SJCRH30 (cell line): ENCODE results near the gene COL21A1. TPM values are rescaled to one million over a fixed set of nuclear protein-coding genes. Genes with fewer than 3 reads are reported as not detected.
A peak's percentile ranks its signal among the peaks of the same experiment; 100 is the strongest.
"Not testable (repeated sequence)": the region's sequence is repeated elsewhere in the genome, so short reads cannot be mapped to it uniquely, and the experiment has no call there.

Source experiments
- DNase-seq, 2 experiments: peaks; one replicate each; pipeline ENCODE4 v3.0.0-alpha.2; 2015 to 2020
- H3K27ac ChIP-seq: fragments of 250-450 bp; sonication (Bioruptor Pico); 2 replicates; pipeline ENCODE4 v1.5.1; 2020; ENCODE audit warnings: mild to moderate bottlenecking, moderate library complexity
- H3K27me3 ChIP-seq: fragments of 250-450 bp; sonication (Bioruptor Pico); 2 replicates; pipeline ENCODE4 v1.5.1; 2020; ENCODE audit warnings: mild to moderate bottlenecking, moderate library complexity
- H3K36me3 ChIP-seq: fragments of 250-450 bp; sonication (Bioruptor Pico); 2 replicates; pipeline ENCODE4 v1.5.1; 2020; ENCODE audit warnings: mild to moderate bottlenecking, moderate library complexity
- H3K4me1 ChIP-seq: fragments of 250-450 bp; sonication (Bioruptor Pico); 2 replicates; pipeline ENCODE4 v1.5.1; 2020; ENCODE audit warnings: mild to moderate bottlenecking, moderate library complexity
- H3K4me3 ChIP-seq: fragments of 250-450 bp; sonication (Bioruptor Pico); 2 replicates; pipeline ENCODE4 v1.5.1; 2020; ENCODE audit warnings: mild to moderate bottlenecking, moderate library complexity
- H3K9me3 ChIP-seq: fragments of 250-450 bp; sonication (Bioruptor Pico); replicated peaks from 2 replicates; pipeline ENCODE4 v1.5.1; 2020; ENCODE audit warnings: mild to moderate bottlenecking, moderate library complexity
- total RNA-seq: library from RNA; depleted of rRNA; stranded (reverse); fragments of >200 nt; shearing (Covaris generic); gene quantifications from 2 replicates; pipeline ENCODE4 v1.2.3, GENCODE V29; 2014

The COL21A1 gene
- total RNA-seq, 1 experiment from 2014 or later: 1.6 TPM

GRCh38 chr6:56023829-56024228, 223.6 kb downstream of the COL21A1 start:
- Histone ChIP-seq H3K9me3 (0 out of 2 replicates have a peak, but pooled peaks cover 2% of the 10 kb centered on the region), H3K27ac (no peak overlapping the region), H3K4me1 (peaks cover 35% of the 10 kb centered on the region), H3K4me3 (no peak overlapping the region), H3K27me3 (no peaks in the 10 kb centered on the region), H3K36me3 (no peaks in the 10 kb centered on the region)
- DNase-seq: no peak

- peaks cover 33% of the 10 kb centered on the region for H3K4me1 ChIP-seq
- 0 out of 2 replicates have a peak overlapping the region, but pooled peaks have one; percentile 18 for H3K27ac ChIP-seq
Observed at GRCh38 chr6:56022678-56023077, 224.7 kb downstream of the COL21A1 start.

GRCh38 chr6:56021943-56022342, 225.4 kb downstream of the COL21A1 start:
- Histone ChIP-seq H3K9me3 (0 out of 2 replicates have a peak, but pooled peaks cover 2% of the 10 kb centered on the region), H3K4me1 (peaks cover 26% of the 10 kb centered on the region), H3K36me3 (no peaks in the 10 kb centered on the region), H3K27ac (no peak overlapping the region), H3K4me3 (no peak overlapping the region), H3K27me3 (no peaks in the 10 kb centered on the region)
- no peak for DNase-seq

More at GRCh38 chr6:56022678-56023077, 224.7 kb downstream of the COL21A1 start:
- DNase-seq: peak; percentile 11 to 43
- Histone ChIP-seq H3K27me3 (no peaks in the 10 kb centered on the region), H3K9me3 (0 out of 2 replicates have a peak, but pooled peaks cover 2% of the 10 kb centered on the region), H3K36me3 (no peaks in the 10 kb centered on the region), H3K4me3 (no peak overlapping the region)

GRCh38 chr6:56019973-56020372, 227.4 kb downstream of the COL21A1 start:
- Histone ChIP-seq H3K4me3 (no peak overlapping the region), H3K4me1 (peaks cover 13% of the 10 kb centered on the region), H3K27me3 (no peaks in the 10 kb centered on the region), H3K27ac (no peak overlapping the region), H3K9me3 (0 out of 2 replicates have a peak, but pooled peaks cover 2% of the 10 kb centered on the region), H3K36me3 (no peaks in the 10 kb centered on the region)
- DNase-seq: no peak

GRCh38 chr6:56017198-56017597, 230.2 kb downstream of the COL21A1 start:
- H3K4me3 ChIP-seq: no peak overlapping the region
- 0 out of 2 replicates have a peak, but pooled peaks cover 2% of the 10 kb centered on the region for H3K9me3 ChIP-seq
- peak in 1 of 2 experiments; percentile 50 for DNase-seq
- no peak overlapping the region for H3K27ac ChIP-seq
- no peaks in the 10 kb centered on the region for H3K27me3 ChIP-seq
- H3K36me3 ChIP-seq: no peaks in the 10 kb centered on the region
- H3K4me1 ChIP-seq: peaks cover 3% of the 10 kb centered on the region

- not testable (repeated sequence) for H3K4me1 ChIP-seq, DNase-seq, H3K36me3 ChIP-seq, H3K4me3 ChIP-seq, H3K27me3 ChIP-seq, H3K9me3 ChIP-seq, H3K27ac ChIP-seq
Observed at GRCh38 chr6:56014039-56014438, 233.3 kb downstream of the COL21A1 start.

GRCh38 chr6:56009636-56010035, 237.7 kb downstream of the COL21A1 start:
- Histone ChIP-seq H3K36me3 (no peaks in the 10 kb centered on the region), H3K9me3 (no peaks in the 10 kb centered on the region)

More at GRCh38 chr6:56009636-56010035, 237.7 kb downstream of the COL21A1 start:
- H3K27ac ChIP-seq: no peak overlapping the region
- no peak for DNase-seq
- no peaks in the 10 kb centered on the region for H3K4me1 ChIP-seq
- H3K4me3 ChIP-seq: no peak overlapping the region
- H3K27me3 ChIP-seq: no peaks in the 10 kb centered on the region
